ENCODE measurements around the gene MRPL36. TPM values are rescaled to one million over a fixed set of nuclear protein-coding genes. Genes with fewer than 3 reads are reported as not detected.

The MRPL36 gene
- total and polyA plus RNA-seq, 2 donors (not counting 3 experiments of a cell fraction or from before 2014, with no cell fraction given), result 70.3 to 72.7 TPM

- no peaks in the 10 kb centered on the region for H3K9me1 ChIP-seq (replicated peaks; ENCODE audit: control insufficient read depth, extremely low read depth, insufficient read depth, low read length)
- H3K4me1 ChIP-seq (ENCODE audit: control insufficient read depth, extremely low read depth, insufficient read depth, low read length), result no peaks in the 10 kb centered on the region
- ChIA-PET CTCF (no interaction called here), POLR2A (no interaction called here)
- no peak overlapping the region for H3K4me3 ChIP-seq (replicated peaks in 1 of 3; ENCODE audit: insufficient read depth in 1 of 3, low read depth in 1 of 3, low read length in 3 of 3)
- no peak overlapping the region for H3K4me2 ChIP-seq (ENCODE audit: insufficient read depth, low read length)
- H4K20me1 ChIP-seq (replicated peaks; ENCODE audit: control insufficient read depth, extremely low read depth, insufficient read depth, low read length), result no peaks in the 10 kb centered on the region
- H3K9ac ChIP-seq (replicated peaks; ENCODE audit: extremely low read depth, insufficient read depth, low read length), result no peak overlapping the region
- no peak overlapping the region for H2AFZ ChIP-seq (ENCODE audit: low read depth, low read length)
- intact Hi-C loops (cut with micrococcal nuclease) (no loop called here), dilution Hi-C loops (cut with MboI; ENCODE audit: extremely low pct_ligation_motif_present, low sequenced_read_pairs) (no loop called here)
- FAIRE-seq, result no peak
- no peaks in the 10 kb centered on the region for H3K79me2 ChIP-seq (ENCODE audit: control insufficient read depth, insufficient read depth, low read length)
- H3K27ac ChIP-seq (ENCODE audit: insufficient read depth, low read depth, low read length), result no peak overlapping the region
- no peak for DNase-seq (ENCODE audit: low read depth, low spot score)
- H3K36me3 ChIP-seq (ENCODE audit: control insufficient read depth in 2 of 2, extremely low read depth in 1 of 2, insufficient read depth in 2 of 2, low read length in 2 of 2), result no peaks in the 10 kb centered on the region
- H3K27me3 ChIP-seq (ENCODE audit: control insufficient read depth in 2 of 2, insufficient read depth in 2 of 2, low read length in 2 of 2), result no peaks in the 10 kb centered on the region
- TF ChIP-seq EZH2 (IDR thresholded peaks at IDR 0.05; ENCODE audit: borderline replicate concordance, low read depth, low read length, severe bottlenecking) (no peak), MYC (IDR thresholded peaks at IDR 0.05; ENCODE audit: low read depth, low read length) (no peak)
- no TSS peak for BruUV-seq (replicated peaks)
- H3K9me3 ChIP-seq (replicated peaks; ENCODE audit: control insufficient read depth, insufficient read depth, low read length), result no peaks in the 10 kb centered on the region
Measured at GRCh38 chr5:1830571-1831228, 31.1 kb upstream of the MRPL36 start.

- Histone ChIP-seq H3K27ac (ENCODE audit: insufficient read depth, low read depth, low read length) (no peak overlapping the region), H3K9me3 (replicated peaks; ENCODE audit: control insufficient read depth, insufficient read depth, low read length) (no peaks in the 10 kb centered on the region), H3K79me2 (ENCODE audit: control insufficient read depth, insufficient read depth, low read length) (no peaks in the 10 kb centered on the region), H3K4me1 (ENCODE audit: control insufficient read depth, extremely low read depth, insufficient read depth, low read length) (no peaks in the 10 kb centered on the region), H3K9me1 (replicated peaks; ENCODE audit: control insufficient read depth, extremely low read depth, insufficient read depth, low read length) (no peaks in the 10 kb centered on the region), H2AFZ (ENCODE audit: low read depth, low read length) (no peak overlapping the region), H3K36me3 (ENCODE audit: control insufficient read depth in 2 of 2, extremely low read depth in 1 of 2, insufficient read depth in 2 of 2, low read length in 2 of 2) (peaks cover 0 to 4% of the 10 kb centered on the region in 2 experiments), H4K20me1 (replicated peaks; ENCODE audit: control insufficient read depth, extremely low read depth, insufficient read depth, low read length) (no peaks in the 10 kb centered on the region), H3K9ac (replicated peaks; ENCODE audit: extremely low read depth, insufficient read depth, low read length) (no peak overlapping the region), H3K4me2 (ENCODE audit: insufficient read depth, low read length) (no peak overlapping the region), H3K27me3 (ENCODE audit: control insufficient read depth in 2 of 2, insufficient read depth in 2 of 2, low read length in 2 of 2) (no peaks in the 10 kb centered on the region), H3K4me3 (replicated peaks in 1 of 3; ENCODE audit: insufficient read depth in 1 of 3, low read depth in 1 of 3, low read length in 3 of 3) (no peak overlapping the region)
- POLR2A ChIA-PET, result no interaction called here
- no peak for FAIRE-seq
- TF ChIP-seq POLR2AphosphoS5 (IDR thresholded peaks at IDR 0.05; ENCODE audit: insufficient read depth, low read depth, low read length) (no peak), MAX (IDR thresholded peaks at IDR 0.05; ENCODE audit: insufficient read depth, insufficient read length) (no peak), FOS (IDR thresholded peaks at IDR 0.05; ENCODE audit: borderline replicate concordance, insufficient read depth, low read length) (no peak), EZH2 (IDR thresholded peaks at IDR 0.05; ENCODE audit: borderline replicate concordance, low read depth, low read length, severe bottlenecking) (no peak), POLR2A (IDR thresholded peaks at IDR 0.05; ENCODE audit: low read depth, low read length) (no peak), CTCF (IDR thresholded peaks at IDR 0.05; ENCODE audit: extremely low read depth in 1 of 2, insufficient read depth in 1 of 2, low read depth in 1 of 2, low read length in 2 of 2) (no peak), GATA2 (IDR thresholded peaks at IDR 0.05; ENCODE audit: insufficient read depth, insufficient read length, low read depth, low read length) (no peak), MYC (IDR thresholded peaks at IDR 0.05; ENCODE audit: low read depth, low read length) (no peak)
- no TSS peak for BruUV-seq (replicated peaks)
- dilution Hi-C loops (cut with MboI; ENCODE audit: extremely low pct_ligation_motif_present, low sequenced_read_pairs), result no loop called here
- CTCF ChIA-PET, result no interaction called here
- intact Hi-C loops (cut with micrococcal nuclease), result no loop called here
- DNase-seq (ENCODE audit: low read depth, low spot score), result no peak
Measured at GRCh38 chr5:1827886-1828397, 28.3 kb upstream of the MRPL36 start.

Data from endothelial cell of umbilical vein (primary cell).